WTC11 (cell line): ENCODE measurements around the gene PIGU. TPM values are rescaled to one million over a fixed set of nuclear protein-coding genes. Genes with fewer than 3 reads are reported as not detected.
"Not testable (repeated sequence)": the region's sequence is repeated elsewhere in the genome, so short reads cannot be mapped to it uniquely, and the experiment has no call there.

ENCODE experiments used
- ATAC-seq: fragments of 200-7000 bp; cut with Tn5 transposase; 2 replicates; pipeline ENCODE4 v1.10.0; 2021; ENCODE audit warnings: mild to moderate bottlenecking, moderate library complexity
- CTCF ChIA-PET: fragments of 300-600 bp; sonication (Branson Sonifier 250); formaldehyde crosslinking; loops from one replicate; lab custom pipeline; 2021; ENCODE audit warnings: antibody characterized with exemption; lab: Charles Lee
- POLR2A ChIA-PET: fragments of 350-600 bp; sonication (Branson Sonifier 250); formaldehyde crosslinking; loops from one replicate; lab custom pipeline; 2021; ENCODE audit warnings: antibody characterized with exemption; lab: Charles Lee
- DNase-seq: peaks from one replicate; pipeline ENCODE4 v3.0.0; 2021; ENCODE audit warnings: low spot score
- H3K27ac Mint-ChIP-seq: 2 replicates; pipeline ENCODE4 v1.8.0; 2021; ENCODE audit warnings: mixed read lengths
- H3K27me3 Mint-ChIP-seq: 2 replicates; pipeline ENCODE4 v1.8.0; 2021; ENCODE audit warnings: low read depth, mild to moderate bottlenecking, moderate library complexity, mixed read lengths
- H3K36me3 Mint-ChIP-seq: 2 replicates; pipeline ENCODE4 v1.8.0; 2021; ENCODE audit warnings: mixed read lengths
- H3K4me1 Mint-ChIP-seq: 2 replicates; pipeline ENCODE4 v1.8.0; 2022; ENCODE audit warnings: mixed read lengths
- H3K4me3 Mint-ChIP-seq: 2 replicates; pipeline ENCODE4 v1.8.0; 2021; ENCODE audit warnings: mild to moderate bottlenecking, moderate library complexity, mixed read lengths
- H3K9me3 Mint-ChIP-seq: 2 replicates; pipeline ENCODE4 v1.8.0; 2021; ENCODE audit warnings: mixed read lengths
- ERG ChIP-seq: fragments of 250-450 bp; sonication (Bioruptor Pico); IDR thresholded peaks from 2 replicates; pipeline ENCODE4 v1.8.0; 2021; ENCODE audit warnings: mild to moderate bottlenecking
- ESRRA ChIP-seq: sonication (generic); formaldehyde crosslinking; IDR thresholded peaks from 2 replicates; pipeline ENCODE4 v1.8.1; 2022; ENCODE audit warnings: mild to moderate bottlenecking, missing genetic modification reagents, borderline replicate concordance
- FOXJ3 ChIP-seq: sonication (generic); formaldehyde crosslinking; IDR thresholded peaks from 2 replicates; pipeline ENCODE4 v1.9.0; 2021; ENCODE audit warnings: missing genetic modification reagents, mild to moderate bottlenecking, borderline replicate concordance
- FOXP4 ChIP-seq: sonication (generic); formaldehyde crosslinking; IDR thresholded peaks from 2 replicates; pipeline ENCODE4 v1.8.0; 2022; ENCODE audit warnings: mild to moderate bottlenecking, missing genetic modification reagents
- GRHL2 ChIP-seq: fragments of 250-450 bp; sonication (Bioruptor Pico); IDR thresholded peaks from 2 replicates; pipeline ENCODE4 v1.8.0; 2022; ENCODE audit warnings: mild to moderate bottlenecking, moderate library complexity; ENCODE audit not compliant: insufficient replicate concordance, severe bottlenecking
- HMGA2 ChIP-seq: fragments of 250-450 bp; sonication (Bioruptor Pico); IDR thresholded peaks from 2 replicates; pipeline ENCODE4 v1.4.0; 2021; ENCODE audit warnings: mild to moderate bottlenecking, moderate library complexity
- JAZF1 ChIP-seq: fragments of 250-450 bp; sonication (Bioruptor Pico); IDR thresholded peaks from 2 replicates; pipeline ENCODE4 v1.9.0; 2021; ENCODE audit warnings: moderate library complexity, mild to moderate bottlenecking, inconsistent platforms
- KAT7 ChIP-seq: sonication (generic); formaldehyde crosslinking; IDR thresholded peaks from 2 replicates; pipeline ENCODE4 v1.8.1; 2023; ENCODE audit warnings: missing genetic modification reagents, mild to moderate bottlenecking, borderline replicate concordance
- NR1H2 ChIP-seq: sonication (generic); formaldehyde crosslinking; IDR thresholded peaks from 2 replicates; pipeline ENCODE4 v1.9.0; 2021; ENCODE audit warnings: mild to moderate bottlenecking, moderate library complexity, missing genetic modification reagents
- NR2C2 ChIP-seq: sonication (generic); formaldehyde crosslinking; IDR thresholded peaks from 2 replicates; pipeline ENCODE4 v1.8.0; 2022; ENCODE audit warnings: mild to moderate bottlenecking, missing genetic modification reagents
- SP1 ChIP-seq: sonication (generic); formaldehyde crosslinking; conservative IDR thresholded peaks from 2 replicates; pipeline ENCODE4 v1.8.1; 2022; ENCODE audit warnings: missing genetic modification reagents
- ZNF396 ChIP-seq: fragments of 250-450 bp; sonication (Bioruptor Pico); IDR thresholded peaks from 2 replicates; pipeline ENCODE4 v1.8.0; 2021; ENCODE audit warnings: mild to moderate bottlenecking, moderate library complexity, borderline replicate concordance
- total RNA-seq: library from RNA; stranded (reverse); gene quantifications from 3 replicates; pipeline ENCODE4 v1.2.3, GENCODE V29; 2021
- TF ChIP-seq, protein P1 (sequence below): fragments of 250-450 bp; sonication (Bioruptor Pico); conservative IDR thresholded peaks from 2 replicates; pipeline ENCODE4 v1.9.0; 2021; ENCODE audit warnings: mild to moderate bottlenecking
- TF ChIP-seq, protein P2 (sequence below): sonication (generic); formaldehyde crosslinking; IDR thresholded peaks from 2 replicates; pipeline ENCODE4 v1.8.0; 2022; ENCODE audit warnings: mild to moderate bottlenecking, missing genetic modification reagents
- TF ChIP-seq, protein P3 (sequence below): sonication (generic); formaldehyde crosslinking; IDR thresholded peaks from 2 replicates; pipeline ENCODE4 v1.8.1; 2023; ENCODE audit warnings: mild to moderate bottlenecking, missing genetic modification reagents
- TF ChIP-seq, protein P4 (sequence below): sonication (generic); formaldehyde crosslinking; IDR thresholded peaks from 2 replicates; pipeline ENCODE4 v1.8.1; 2023; ENCODE audit warnings: mild to moderate bottlenecking, missing genetic modification reagents, moderate library complexity

Gene PIGU
- total RNA-seq, 1 experiment from 2014 or later: 24.8 TPM

DNA sequence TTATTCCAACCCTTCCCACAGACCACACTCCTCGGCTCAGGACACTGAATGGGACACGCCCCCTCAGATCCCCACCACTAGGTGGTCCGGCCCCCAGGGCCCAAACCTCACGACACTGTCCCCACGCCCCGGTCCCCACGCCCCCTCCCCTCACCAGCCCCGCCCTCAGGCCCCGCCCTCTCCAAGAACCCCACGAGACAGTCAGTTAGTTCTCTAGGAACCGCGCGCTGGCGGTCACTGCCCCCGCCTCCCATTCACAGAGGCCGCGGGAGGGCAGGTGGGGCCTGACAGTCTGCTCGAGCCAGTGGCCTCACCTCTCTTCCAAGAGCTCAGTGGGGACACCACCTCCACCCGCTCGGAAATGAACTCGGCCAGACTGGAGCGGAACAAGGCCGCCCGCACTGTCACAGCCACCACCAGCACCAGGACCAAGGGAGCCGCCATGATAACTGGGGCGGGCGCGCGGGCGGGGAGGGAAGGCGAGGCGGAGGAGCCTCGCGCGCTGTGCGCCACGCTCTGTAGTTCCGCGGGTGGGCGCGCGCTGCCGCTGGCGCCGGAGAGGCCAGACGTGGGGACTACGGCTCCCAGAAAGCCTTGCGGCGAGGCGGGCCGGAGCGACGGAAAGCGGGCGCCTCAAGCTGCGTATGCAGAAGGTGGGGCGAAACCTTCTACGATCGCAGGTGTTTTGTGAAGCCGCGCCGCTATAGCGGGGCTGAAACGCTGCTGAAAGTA lies at the start of gene PIGU (continued):
- TF ChIP-seq, protein P1, sequence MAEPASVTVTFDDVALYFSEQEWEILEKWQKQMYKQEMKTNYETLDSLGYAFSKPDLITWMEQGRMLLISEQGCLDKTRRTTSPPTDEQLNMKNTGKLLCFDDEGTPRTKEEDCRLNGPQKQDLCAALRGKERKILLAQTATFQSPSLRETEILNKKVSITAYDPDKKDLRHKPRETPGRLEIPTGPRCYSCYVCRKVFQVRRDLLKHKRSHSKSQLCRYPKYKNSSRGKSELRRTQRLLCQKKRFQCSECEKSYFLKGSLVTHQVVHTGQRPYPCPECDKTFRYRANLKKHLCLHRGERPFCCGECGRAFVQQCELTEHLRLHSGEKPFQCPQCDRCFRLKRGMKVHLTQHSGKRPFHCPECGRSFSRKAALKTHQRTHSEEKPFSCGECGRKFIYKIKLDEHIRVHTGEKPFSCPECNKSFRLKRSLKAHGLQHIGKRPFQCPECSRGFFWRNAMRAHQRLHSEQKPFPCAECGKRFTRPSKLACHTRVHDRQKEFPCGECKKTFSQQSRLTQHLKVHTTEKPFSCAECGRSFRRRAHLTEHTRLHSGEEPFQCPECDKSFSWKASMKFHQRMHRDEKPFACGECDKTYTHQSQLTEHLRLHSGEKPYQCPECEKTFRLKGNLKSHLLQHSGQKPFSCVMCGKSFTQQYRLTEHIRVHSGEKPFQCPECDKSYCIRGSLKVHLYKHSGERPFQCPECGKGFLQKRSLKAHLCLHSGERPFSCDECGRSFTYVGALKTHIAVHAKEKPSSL: no peak

GRCh38 chr20:34724172-34724571 lies 47.3 kb upstream of the PIGU start:
- no peak for DNase-seq
- H3K4me1 Mint-ChIP-seq: no peaks in the 10 kb centered on the region
- H3K27ac Mint-ChIP-seq: no peak overlapping the region
- no peaks in the 10 kb centered on the region for H3K27me3 Mint-ChIP-seq
- POLR2A ChIA-PET: no interaction called here
- CTCF ChIA-PET: no interaction called here
- TF ChIP-seq FOXP4: no peak
- TF ChIP-seq NR1H2 (CRISPR knock-in tag): no peak
- TF ChIP-seq, all 79 proteins: peak for 0
- no peak for ATAC-seq
- Mint-ChIP-seq H3K4me3 (no peak overlapping the region), H3K9me3 (no peaks in the 10 kb centered on the region), H3K36me3 (no peaks in the 10 kb centered on the region)

DNA sequence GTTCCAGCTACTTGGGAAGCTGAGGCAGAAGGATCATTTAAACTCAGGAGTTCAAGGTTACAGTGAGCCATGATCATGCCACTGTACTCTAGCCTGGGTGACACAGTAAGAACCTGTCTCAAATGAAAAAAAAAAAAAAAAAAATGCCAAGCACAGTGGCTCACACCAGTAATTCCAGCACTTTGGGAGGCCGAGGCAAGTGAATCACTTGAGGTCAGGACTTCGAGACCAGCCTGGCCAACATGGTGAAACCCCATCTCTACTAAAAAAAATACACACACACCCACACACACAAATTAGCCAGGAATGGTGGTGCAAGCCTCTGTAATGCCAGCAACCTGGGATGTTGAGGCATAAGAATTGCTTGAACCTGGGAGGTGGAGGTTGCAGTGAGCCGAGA lies 45.7 kb upstream of the PIGU start:
- CTCF ChIA-PET, H3K27me3 Mint-ChIP-seq, ATAC-seq, H3K9me3 Mint-ChIP-seq, H3K4me3 Mint-ChIP-seq, H3K27ac Mint-ChIP-seq, H3K4me1 Mint-ChIP-seq, H3K36me3 Mint-ChIP-seq, DNase-seq: not testable (repeated sequence)
- POLR2A ChIA-PET: interaction anchor here (0.7 kb wide), 1 partner anchor 462 kb away, joined by 9 read pairs; no protein-coding TSS in a partner anchor

DNA sequence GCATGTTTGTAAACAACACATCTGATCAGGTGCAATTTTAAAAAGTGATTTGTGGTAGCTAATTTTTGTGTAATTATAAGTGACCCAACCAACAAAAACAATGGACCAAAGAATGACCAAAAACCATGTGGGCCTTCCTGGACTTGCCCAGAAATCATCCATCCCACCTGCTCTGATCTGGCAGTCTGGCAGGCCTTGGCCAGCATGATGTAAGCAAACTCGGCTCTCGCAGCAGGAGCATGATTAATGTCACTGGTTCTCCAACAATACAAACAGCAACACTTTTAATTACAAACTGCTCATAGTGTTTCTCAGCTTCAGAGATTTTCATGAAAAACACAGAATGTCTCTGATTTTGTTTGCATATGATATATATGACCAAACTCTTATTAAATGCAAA lies 43.4 kb upstream of the PIGU start:
- Mint-ChIP-seq H3K4me3 (no peak overlapping the region), H3K27ac (no peak overlapping the region), H3K36me3 (no peaks in the 10 kb centered on the region), H3K9me3 (no peaks in the 10 kb centered on the region), H3K4me1 (no peaks in the 10 kb centered on the region), H3K27me3 (no peaks in the 10 kb centered on the region)
- DNase-seq: no peak
- CTCF ChIA-PET: interaction anchor here (0.6 to 1.1 kb wide), 2 partner anchors 182 to 394 kb away, joined by 3 read pairs; no protein-coding TSS in a partner anchor
- no peak for ATAC-seq
- TF ChIP-seq FOXJ3 (no peak), ZNF396 (CRISPR knock-in tag) (no peak), ERG (CRISPR knock-in tag) (no peak), KAT7 (CRISPR knock-in tag) (no peak), NR2C2 (CRISPR knock-in tag) (no peak), ESRRA (CRISPR knock-in tag) (no peak), JAZF1 (CRISPR knock-in tag) (no peak), HMGA2 (no peak), SP1 (CRISPR knock-in tag) (no peak), GRHL2 (no peak)
- TF ChIP-seq, protein P2, sequence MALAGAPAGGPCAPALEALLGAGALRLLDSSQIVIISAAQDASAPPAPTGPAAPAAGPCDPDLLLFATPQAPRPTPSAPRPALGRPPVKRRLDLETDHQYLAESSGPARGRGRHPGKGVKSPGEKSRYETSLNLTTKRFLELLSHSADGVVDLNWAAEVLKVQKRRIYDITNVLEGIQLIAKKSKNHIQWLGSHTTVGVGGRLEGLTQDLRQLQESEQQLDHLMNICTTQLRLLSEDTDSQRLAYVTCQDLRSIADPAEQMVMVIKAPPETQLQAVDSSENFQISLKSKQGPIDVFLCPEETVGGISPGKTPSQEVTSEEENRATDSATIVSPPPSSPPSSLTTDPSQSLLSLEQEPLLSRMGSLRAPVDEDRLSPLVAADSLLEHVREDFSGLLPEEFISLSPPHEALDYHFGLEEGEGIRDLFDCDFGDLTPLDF (CRISPR knock-in tag): no peak
- TF ChIP-seq, protein P3, sequence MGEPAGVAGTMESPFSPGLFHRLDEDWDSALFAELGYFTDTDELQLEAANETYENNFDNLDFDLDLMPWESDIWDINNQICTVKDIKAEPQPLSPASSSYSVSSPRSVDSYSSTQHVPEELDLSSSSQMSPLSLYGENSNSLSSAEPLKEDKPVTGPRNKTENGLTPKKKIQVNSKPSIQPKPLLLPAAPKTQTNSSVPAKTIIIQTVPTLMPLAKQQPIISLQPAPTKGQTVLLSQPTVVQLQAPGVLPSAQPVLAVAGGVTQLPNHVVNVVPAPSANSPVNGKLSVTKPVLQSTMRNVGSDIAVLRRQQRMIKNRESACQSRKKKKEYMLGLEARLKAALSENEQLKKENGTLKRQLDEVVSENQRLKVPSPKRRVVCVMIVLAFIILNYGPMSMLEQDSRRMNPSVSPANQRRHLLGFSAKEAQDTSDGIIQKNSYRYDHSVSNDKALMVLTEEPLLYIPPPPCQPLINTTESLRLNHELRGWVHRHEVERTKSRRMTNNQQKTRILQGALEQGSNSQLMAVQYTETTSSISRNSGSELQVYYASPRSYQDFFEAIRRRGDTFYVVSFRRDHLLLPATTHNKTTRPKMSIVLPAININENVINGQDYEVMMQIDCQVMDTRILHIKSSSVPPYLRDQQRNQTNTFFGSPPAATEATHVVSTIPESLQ (CRISPR knock-in tag): no peak
- TF ChIP-seq, protein P4, sequence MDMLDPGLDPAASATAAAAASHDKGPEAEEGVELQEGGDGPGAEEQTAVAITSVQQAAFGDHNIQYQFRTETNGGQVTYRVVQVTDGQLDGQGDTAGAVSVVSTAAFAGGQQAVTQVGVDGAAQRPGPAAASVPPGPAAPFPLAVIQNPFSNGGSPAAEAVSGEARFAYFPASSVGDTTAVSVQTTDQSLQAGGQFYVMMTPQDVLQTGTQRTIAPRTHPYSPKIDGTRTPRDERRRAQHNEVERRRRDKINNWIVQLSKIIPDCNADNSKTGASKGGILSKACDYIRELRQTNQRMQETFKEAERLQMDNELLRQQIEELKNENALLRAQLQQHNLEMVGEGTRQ (CRISPR knock-in tag): no peak
- TF ChIP-seq, all 79 proteins: peak for 0
- POLR2A ChIA-PET: no interaction called here

- DNase-seq, ATAC-seq, H3K4me1 Mint-ChIP-seq, H3K27ac Mint-ChIP-seq, H3K4me3 Mint-ChIP-seq, POLR2A ChIA-PET, H3K9me3 Mint-ChIP-seq, H3K36me3 Mint-ChIP-seq, H3K27me3 Mint-ChIP-seq: not testable (repeated sequence)
- CTCF ChIA-PET: interaction anchor here (0.6 to 1.1 kb wide), 2 partner anchors 181 to 393 kb away, joined by 3 read pairs; no protein-coding TSS in a partner anchor
Observed at GRCh38 chr20:34719242-34720017, 42.5 kb upstream of the PIGU start.
